ENCODE results near the gene GLUL.

Gene GLUL

DNA sequence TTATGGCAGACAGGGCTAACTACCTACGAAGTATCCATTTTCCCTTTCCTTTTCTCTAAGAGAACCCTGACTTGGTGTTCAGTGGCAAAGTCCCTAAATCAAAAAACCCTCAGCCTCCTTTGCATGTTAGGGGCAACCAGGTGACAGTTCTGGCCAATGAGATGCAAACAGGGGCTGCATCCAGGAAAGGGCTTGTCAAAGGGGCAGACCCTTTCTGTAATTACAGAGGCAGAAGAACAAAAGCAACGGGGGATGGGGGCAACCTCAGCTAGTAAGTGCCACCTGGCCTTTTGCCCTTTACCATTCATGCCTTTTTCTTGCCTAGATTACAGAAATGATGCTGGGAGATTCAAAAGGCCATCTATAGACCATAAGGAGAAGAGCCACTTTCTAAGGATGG is 34.4 kb downstream of the GLUL start:
- H3K4me1 ChIP-seq (ENCODE audit: low read length), result no peaks in the 10 kb centered on the region
- H3K4me3 ChIP-seq (ENCODE audit: low read length), result no peak overlapping the region
- no peak overlapping the region for H3K9ac ChIP-seq (ENCODE audit: low read length)
- H3K36me3 ChIP-seq (replicated peaks; ENCODE audit: low read depth, low read length), result no peaks in the 10 kb centered on the region
- no peak overlapping the region for H3K27ac ChIP-seq (ENCODE audit: low read length)
- H2AFZ ChIP-seq (ENCODE audit: low read depth, low read length), result no peak overlapping the region
- no peak overlapping the region for H3K4me2 ChIP-seq (ENCODE audit: low read length)
- TF ChIP-seq, protein P1, sequence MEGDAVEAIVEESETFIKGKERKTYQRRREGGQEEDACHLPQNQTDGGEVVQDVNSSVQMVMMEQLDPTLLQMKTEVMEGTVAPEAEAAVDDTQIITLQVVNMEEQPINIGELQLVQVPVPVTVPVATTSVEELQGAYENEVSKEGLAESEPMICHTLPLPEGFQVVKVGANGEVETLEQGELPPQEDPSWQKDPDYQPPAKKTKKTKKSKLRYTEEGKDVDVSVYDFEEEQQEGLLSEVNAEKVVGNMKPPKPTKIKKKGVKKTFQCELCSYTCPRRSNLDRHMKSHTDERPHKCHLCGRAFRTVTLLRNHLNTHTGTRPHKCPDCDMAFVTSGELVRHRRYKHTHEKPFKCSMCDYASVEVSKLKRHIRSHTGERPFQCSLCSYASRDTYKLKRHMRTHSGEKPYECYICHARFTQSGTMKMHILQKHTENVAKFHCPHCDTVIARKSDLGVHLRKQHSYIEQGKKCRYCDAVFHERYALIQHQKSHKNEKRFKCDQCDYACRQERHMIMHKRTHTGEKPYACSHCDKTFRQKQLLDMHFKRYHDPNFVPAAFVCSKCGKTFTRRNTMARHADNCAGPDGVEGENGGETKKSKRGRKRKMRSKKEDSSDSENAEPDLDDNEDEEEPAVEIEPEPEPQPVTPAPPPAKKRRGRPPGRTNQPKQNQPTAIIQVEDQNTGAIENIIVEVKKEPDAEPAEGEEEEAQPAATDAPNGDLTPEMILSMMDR (IDR thresholded peaks at IDR 0.05; ENCODE audit: low read depth, low read length), result no peak
- no peak for TF ChIP-seq EZH2phosphoT487 (IDR thresholded peaks at IDR 0.05; ENCODE audit: low read depth)
- no peaks in the 10 kb centered on the region for H3K9me3 ChIP-seq (ENCODE audit: insufficient read depth, low read length)
- H3K79me2 ChIP-seq (ENCODE audit: low read length), result no peaks in the 10 kb centered on the region
- H3K27me3 ChIP-seq (ENCODE audit: low read depth, low read length), result no peaks in the 10 kb centered on the region
- H4K20me1 ChIP-seq (ENCODE audit: insufficient read depth, low read length), result no peaks in the 10 kb centered on the region

DNA sequence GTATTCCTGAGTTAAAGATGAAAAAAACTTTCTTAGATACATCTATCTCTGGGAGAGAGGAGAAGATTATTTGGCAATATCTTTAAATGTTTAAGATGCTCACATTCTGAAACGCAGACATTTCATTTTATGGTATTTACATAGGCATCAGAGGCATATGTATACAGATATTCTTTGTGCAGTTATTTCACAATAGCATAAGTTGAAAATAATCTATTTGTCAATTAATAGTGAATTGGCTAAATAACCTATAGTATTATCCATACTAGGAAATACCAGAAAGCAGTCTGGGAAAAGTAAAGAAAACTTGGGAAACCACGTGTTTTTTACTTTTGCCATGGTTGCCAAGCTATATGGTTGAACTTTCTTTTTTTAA is 35.9 kb downstream of the GLUL start:
- no peak overlapping the region for H3K9ac ChIP-seq (ENCODE audit: low read length)
- no peaks in the 10 kb centered on the region for H3K4me1 ChIP-seq (ENCODE audit: low read length)
- H3K9me3 ChIP-seq (ENCODE audit: insufficient read depth, low read length), result no peaks in the 10 kb centered on the region
- no peak overlapping the region for H3K4me2 ChIP-seq (ENCODE audit: low read length)
- H3K36me3 ChIP-seq (replicated peaks; ENCODE audit: low read depth, low read length), result no peaks in the 10 kb centered on the region
- H4K20me1 ChIP-seq (ENCODE audit: insufficient read depth, low read length), result no peaks in the 10 kb centered on the region
- no peaks in the 10 kb centered on the region for H3K79me2 ChIP-seq (ENCODE audit: low read length)
- no peak overlapping the region for H3K4me3 ChIP-seq (ENCODE audit: low read length)
- TF ChIP-seq, protein P1 (IDR thresholded peaks at IDR 0.05; ENCODE audit: low read depth, low read length), result no peak
- no peak for TF ChIP-seq EZH2phosphoT487 (IDR thresholded peaks at IDR 0.05; ENCODE audit: low read depth)
- H3K27ac ChIP-seq (ENCODE audit: low read length), result no peak overlapping the region
- H3K27me3 ChIP-seq (ENCODE audit: low read depth, low read length), result peaks cover 6% of the 10 kb centered on the region; the same call in 1 of the 2 replicates
- no peak overlapping the region for H2AFZ ChIP-seq (ENCODE audit: low read depth, low read length)

DNA sequence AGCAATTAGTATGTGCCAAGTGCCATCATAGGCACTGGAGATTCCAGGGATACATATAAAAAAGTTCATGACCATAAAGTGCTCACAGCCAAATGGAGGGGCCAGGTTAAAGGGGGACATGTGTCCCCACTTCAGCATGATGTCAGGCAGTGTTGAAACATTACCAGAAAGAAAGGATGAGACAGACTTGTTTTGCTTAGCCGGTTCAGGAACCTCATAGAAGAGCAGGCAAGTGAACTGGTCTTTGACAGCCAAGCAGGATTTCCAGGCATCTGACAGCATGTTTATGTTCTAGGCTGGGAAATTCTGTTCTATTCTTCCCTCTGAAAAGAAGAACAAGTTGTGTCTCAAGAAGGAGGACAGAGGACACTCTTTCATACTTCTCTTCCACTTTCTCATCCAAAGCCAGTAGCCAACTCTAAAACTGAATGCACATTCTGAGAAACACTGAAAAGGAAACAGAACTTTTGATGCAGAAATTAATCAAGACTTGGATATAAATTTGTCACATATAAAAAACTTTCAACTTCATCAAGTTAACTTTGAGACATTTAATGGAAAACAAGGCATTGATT is 39.7 kb downstream of the GLUL start:
- Histone ChIP-seq H3K79me2 (ENCODE audit: low read length) (no peaks in the 10 kb centered on the region), H3K9ac (ENCODE audit: low read length) (no peak overlapping the region), H3K27ac (ENCODE audit: low read length) (no peak overlapping the region), H3K27me3 (ENCODE audit: low read depth, low read length) (peaks cover 6% of the 10 kb centered on the region; the same call in 1 of the 2 replicates), H3K4me3 (ENCODE audit: low read length) (no peak overlapping the region), H3K9me3 (ENCODE audit: insufficient read depth, low read length) (no peaks in the 10 kb centered on the region), H4K20me1 (ENCODE audit: insufficient read depth, low read length) (no peaks in the 10 kb centered on the region), H3K36me3 (replicated peaks; ENCODE audit: low read depth, low read length) (no peaks in the 10 kb centered on the region), H3K4me2 (ENCODE audit: low read length) (no peak overlapping the region), H3K4me1 (ENCODE audit: low read length) (no peaks in the 10 kb centered on the region), H2AFZ (ENCODE audit: low read depth, low read length) (no peak overlapping the region)
- TF ChIP-seq EZH2phosphoT487 (IDR thresholded peaks at IDR 0.05; ENCODE audit: low read depth), result no peak
- TF ChIP-seq, protein P1 (IDR thresholded peaks at IDR 0.05; ENCODE audit: low read depth, low read length), result no peak

DNA sequence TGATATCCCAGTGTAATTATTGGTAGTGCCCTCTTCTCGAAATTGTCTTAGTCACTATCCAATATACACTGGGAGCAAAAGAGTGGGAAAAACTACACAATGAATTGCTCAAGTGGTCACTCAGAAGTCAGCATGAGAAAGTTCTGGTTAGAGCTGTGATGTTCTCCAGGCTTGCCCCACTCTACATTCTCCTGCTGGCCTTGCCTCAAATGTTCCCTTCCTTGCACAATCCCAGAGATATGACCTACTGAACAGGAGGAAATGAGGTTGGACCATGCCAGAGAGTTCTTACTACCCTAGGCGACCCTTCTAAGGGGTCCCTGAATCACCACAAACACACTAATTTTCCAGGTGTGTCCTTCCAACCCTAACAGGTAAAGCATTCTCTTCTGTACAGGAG is 40.8 kb downstream of the GLUL start:
- Histone ChIP-seq H3K9me3 (ENCODE audit: insufficient read depth, low read length) (no peaks in the 10 kb centered on the region), H3K4me1 (ENCODE audit: low read length) (no peaks in the 10 kb centered on the region), H3K36me3 (replicated peaks; ENCODE audit: low read depth, low read length) (no peaks in the 10 kb centered on the region), H3K27ac (ENCODE audit: low read length) (no peak overlapping the region), H3K27me3 (ENCODE audit: low read depth, low read length) (peaks cover 6% of the 10 kb centered on the region; the same call in 1 of the 2 replicates), H3K4me2 (ENCODE audit: low read length) (no peak overlapping the region), H3K9ac (ENCODE audit: low read length) (no peak overlapping the region), H2AFZ (ENCODE audit: low read depth, low read length) (no peak overlapping the region), H4K20me1 (ENCODE audit: insufficient read depth, low read length) (no peaks in the 10 kb centered on the region), H3K79me2 (ENCODE audit: low read length) (no peaks in the 10 kb centered on the region), H3K4me3 (ENCODE audit: low read length) (no peak overlapping the region)
- TF ChIP-seq, protein P1 (IDR thresholded peaks at IDR 0.05; ENCODE audit: low read depth, low read length), result no peak
- no peak for TF ChIP-seq EZH2phosphoT487 (IDR thresholded peaks at IDR 0.05; ENCODE audit: low read depth)
